Neural crest cell (in vitro differentiated cells): ENCODE measurements around the gene TPM2. TPM values are rescaled to one million over a fixed set of nuclear protein-coding genes. Genes with fewer than 3 reads are reported as not detected.

Experiments
- DNase-seq: peaks from one replicate; pipeline ENCODE4 v3.0.0; 2021; ENCODE audit warnings: low read depth, mixed read lengths, low spot score
- H3K27ac Mint-ChIP-seq: one replicate; pipeline ENCODE4 v1.8.0; 2021; ENCODE audit warnings: mild to moderate bottlenecking, mixed read lengths; ENCODE audit not compliant: unreplicated experiment
- H3K27me3 Mint-ChIP-seq: 2 replicates; pipeline ENCODE4 v1.8.0; 2021; ENCODE audit warnings: low read depth, mild to moderate bottlenecking, mixed read lengths
- H3K36me3 Mint-ChIP-seq: 2 replicates; pipeline ENCODE4 v1.8.0; 2021; ENCODE audit warnings: low read depth, mild to moderate bottlenecking, mixed read lengths
- H3K4me1 Mint-ChIP-seq: 2 replicates; pipeline ENCODE4 v1.8.0; 2021; ENCODE audit warnings: mixed read lengths
- H3K4me3 Mint-ChIP-seq: one replicate; pipeline ENCODE4 v1.8.0; 2021; ENCODE audit warnings: mild to moderate bottlenecking, mixed read lengths
- H3K9me3 Mint-ChIP-seq: 2 replicates; pipeline ENCODE4 v1.8.0; 2021; ENCODE audit warnings: mixed read lengths
- CTCF ChIP-seq: fragments of 200-600 bp; sonication (generic); conservative IDR thresholded peaks from 2 replicates; pipeline ENCODE4 v1.5.0; 2021; ENCODE audit warnings: antibody characterized with exemption, mild to moderate bottlenecking
- total RNA-seq: library from RNA; stranded (reverse); gene quantifications from 2 replicates; pipeline ENCODE4 v1.2.1, GENCODE V29; 2021

Gene TPM2
- total RNA-seq, 1 donor from 2014 or later = 159 TPM

GRCh38 chr9:35734096-35734495, 44.4 kb upstream of the TPM2 start:
- peak overlapping the region; percentile 99 for H3K4me3 Mint-ChIP-seq
- peaks cover 11% of the 10 kb centered on the region for H3K36me3 Mint-ChIP-seq
- H3K9me3 Mint-ChIP-seq = no peaks in the 10 kb centered on the region
- no peak for TF ChIP-seq CTCF
- peaks cover 23% of the 10 kb centered on the region for H3K4me1 Mint-ChIP-seq
- H3K27me3 Mint-ChIP-seq = no peaks in the 10 kb centered on the region
- no peak for DNase-seq
- no peak overlapping the region for H3K27ac Mint-ChIP-seq

- DNase-seq = no peak
- Mint-ChIP-seq H3K27me3 (no peaks in the 10 kb centered on the region), H3K4me1 (peaks cover 23% of the 10 kb centered on the region), H3K9me3 (no peaks in the 10 kb centered on the region), H3K27ac (peak overlapping the region; percentile 85), H3K36me3 (peaks cover 3% of the 10 kb centered on the region), H3K4me3 (peak overlapping the region; percentile 99)
- no peak for TF ChIP-seq CTCF
Observed at GRCh38 chr9:35732800-35733541, 43.2 kb upstream of the TPM2 start.

GRCh38 chr9:35732185-35732799, 42.6 kb upstream of the TPM2 start, which contains the start of the genes CREB3 and TLN1:
Gene CREB3 (plus strand): TSS chr9:35732666. CDS start chr9:35732773, 107 bp downstream.
Gene TLN1 (minus strand): TSS chr9:35732195. CDS start chr9:35725694, 6,501 bp downstream.
- no peaks in the 10 kb centered on the region for H3K27me3 Mint-ChIP-seq
- H3K4me1 Mint-ChIP-seq = peaks cover 23% of the 10 kb centered on the region
- DNase-seq = peak; percentile 89
- H3K9me3 Mint-ChIP-seq = no peaks in the 10 kb centered on the region
- peak within 1 kb of the TSS; percentile 99 for H3K4me3 Mint-ChIP-seq
- peak within 1 kb of the TSS; percentile 96 for H3K27ac Mint-ChIP-seq
- H3K36me3 Mint-ChIP-seq = peaks cover 3% of the 10 kb centered on the region
- no peak for TF ChIP-seq CTCF

GRCh38 chr9:35731415-35732184, 41.9 kb upstream of the TPM2 start:
- H3K27me3 Mint-ChIP-seq = no peaks in the 10 kb centered on the region
- H3K27ac Mint-ChIP-seq = peak overlapping the region; percentile 96
- TF ChIP-seq CTCF = no peak
- H3K4me3 Mint-ChIP-seq = peak overlapping the region; percentile 99
- H3K4me1 Mint-ChIP-seq = peaks cover 20% of the 10 kb centered on the region
- no peak for DNase-seq
- no peaks in the 10 kb centered on the region for H3K9me3 Mint-ChIP-seq
- peaks cover 3% of the 10 kb centered on the region for H3K36me3 Mint-ChIP-seq

GRCh38 chr9:35730486-35730854, 40.7 kb upstream of the TPM2 start:
- no peaks in the 10 kb centered on the region for H3K27me3 Mint-ChIP-seq
- H3K4me1 Mint-ChIP-seq = peaks cover 9% of the 10 kb centered on the region

More at GRCh38 chr9:35730486-35730854, 40.7 kb upstream of the TPM2 start:
- no peak for DNase-seq
- Mint-ChIP-seq H3K9me3 (no peaks in the 10 kb centered on the region), H3K27ac (peak overlapping the region; percentile 64), H3K4me3 (no peak overlapping the region), H3K36me3 (peaks cover 3% of the 10 kb centered on the region)
- TF ChIP-seq CTCF = no peak
